GM18517 (cell line): Measurements from ENCODE around the gene ETAA1.

Source experiments
- ATAC-seq: cut with Tn5 transposase; IDR thresholded peaks from one replicate; pipeline ENCODE4 v1.9.1; 2021; ENCODE audit warnings: mild to moderate bottlenecking, moderate library complexity; ENCODE audit not compliant: unreplicated experiment

ETAA1 gene

DNA sequence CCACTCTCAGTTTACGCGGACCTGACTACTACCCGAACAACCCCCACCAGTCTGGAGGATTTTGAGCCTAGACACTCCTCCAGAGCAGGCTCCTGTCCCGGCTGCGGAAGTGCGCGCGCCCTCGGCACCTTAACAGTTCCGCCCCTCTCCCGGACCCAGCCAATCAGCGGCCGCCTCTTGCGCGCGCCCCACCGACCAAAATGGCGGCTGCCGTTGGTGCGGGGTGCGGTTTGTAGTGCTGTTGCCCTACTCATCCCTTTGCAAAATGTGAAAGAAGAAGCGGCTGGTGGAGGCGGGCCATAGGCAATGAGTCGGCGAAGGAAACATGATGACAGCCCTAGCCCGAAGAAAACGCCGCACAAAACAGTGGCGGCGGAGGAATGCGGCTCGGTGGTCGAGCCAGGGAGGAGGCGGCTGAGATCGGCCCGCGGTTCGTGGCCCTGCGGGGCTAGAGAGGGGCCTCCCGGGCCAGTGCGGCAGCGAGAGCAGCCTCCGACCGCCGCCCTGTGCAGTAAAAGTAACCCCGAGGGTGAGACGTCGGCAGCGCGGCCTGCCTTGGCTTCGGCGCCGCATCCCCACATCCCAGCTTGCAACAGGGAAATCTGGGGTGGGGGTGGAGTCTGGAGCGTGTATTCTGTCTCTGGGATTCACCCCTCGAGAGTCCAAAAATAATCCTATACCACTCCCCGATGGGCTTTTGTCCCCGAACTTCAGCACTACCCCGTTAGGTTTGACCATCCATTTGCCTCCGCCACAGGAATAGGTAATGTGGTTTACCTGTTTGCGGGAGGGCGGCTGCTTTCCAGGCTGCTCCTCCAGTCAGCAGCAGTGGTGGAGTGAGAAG is at the start of gene ETAA1:
Gene ETAA1, plus strand, starts transcription at position 191 of the 844 bp plus-strand sequence. Its CDS starts 116 bp downstream, at position 307.
- ATAC-seq: peak; percentile 96

DNA sequence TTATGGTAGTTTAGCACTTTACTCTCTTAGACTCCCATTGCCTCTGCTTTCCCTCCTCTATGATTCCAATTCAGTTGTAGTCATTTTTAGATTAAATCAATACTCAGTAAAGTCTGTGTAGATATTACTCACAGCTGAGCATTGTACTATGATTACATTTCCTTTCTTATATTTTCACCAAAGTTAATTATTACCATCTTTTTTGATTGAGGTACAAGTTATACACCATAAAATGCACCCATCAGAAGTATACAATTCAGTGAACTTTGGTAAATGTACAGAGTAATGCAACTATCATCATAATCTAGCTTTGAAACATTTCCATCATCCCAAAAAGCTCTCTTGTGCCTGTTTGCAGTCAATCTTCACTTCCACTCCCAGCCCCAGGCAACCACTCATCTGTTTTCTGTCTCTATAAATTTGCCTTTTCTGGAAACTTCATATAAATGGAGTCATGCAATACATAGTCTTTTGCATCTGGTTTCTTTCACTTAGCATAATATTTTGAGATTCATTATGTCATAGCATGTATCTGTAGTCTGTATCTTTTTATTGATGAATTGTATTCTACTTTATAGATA is 30.2 kb upstream of the ETAA1 start:
- ATAC-seq: no peak

DNA sequence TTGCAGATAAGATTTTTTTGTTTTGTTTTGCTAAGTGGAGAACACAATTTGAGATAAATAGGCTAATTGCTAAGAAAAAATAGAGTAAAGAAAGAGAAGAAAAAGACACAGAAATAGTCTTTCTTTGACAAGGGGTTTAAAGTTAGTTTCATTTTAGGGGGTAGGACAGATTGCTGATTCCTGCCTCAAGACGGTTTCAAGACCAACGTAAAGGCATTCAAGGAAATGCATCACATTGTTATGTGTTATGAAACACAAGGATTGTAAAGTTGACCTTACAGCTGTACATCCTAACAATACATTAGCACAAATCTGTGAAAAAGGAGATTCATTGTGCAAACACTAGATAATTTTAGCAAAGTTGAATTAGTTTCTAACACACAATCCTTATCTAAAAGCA is 22.7 kb upstream of the ETAA1 start:
- ATAC-seq: no peak

DNA sequence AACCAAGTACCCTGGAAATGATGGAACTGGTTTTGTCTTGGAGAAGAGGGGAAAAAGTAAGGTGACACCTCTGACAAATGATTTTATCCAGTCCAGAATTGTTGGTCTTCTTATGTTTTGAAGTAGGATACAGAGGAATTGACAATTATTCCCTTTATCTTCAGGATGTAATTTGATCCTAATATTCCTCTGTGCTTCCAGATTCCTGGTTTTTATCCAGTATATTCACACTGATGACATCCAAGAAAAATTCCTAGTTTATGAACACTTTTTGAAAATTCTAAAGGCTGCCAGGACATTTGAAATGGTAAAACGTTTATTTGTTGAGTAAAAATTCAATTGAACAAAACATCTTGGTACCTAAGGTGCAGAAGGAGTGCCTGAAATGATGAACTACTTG is 22.2 kb upstream of the ETAA1 start:
- no peak for ATAC-seq

DNA sequence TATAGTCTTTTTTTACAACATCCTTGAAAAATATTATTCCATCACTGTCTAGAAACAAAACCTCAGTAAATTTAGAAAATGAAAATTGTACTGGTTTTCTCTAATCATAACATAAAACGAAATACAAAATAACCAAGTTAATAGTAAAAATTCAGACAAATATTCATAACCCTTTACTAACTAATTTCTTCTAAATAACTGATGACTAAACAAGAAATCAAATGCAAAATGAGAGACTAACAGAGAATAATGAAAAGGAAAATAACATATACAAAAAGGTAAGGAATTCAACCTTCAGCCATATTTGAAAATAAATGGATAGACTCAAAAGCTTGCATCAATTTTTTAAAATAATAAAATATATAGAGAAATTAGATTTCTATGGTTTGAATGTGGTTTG is 18.6 kb upstream of the ETAA1 start:
- ATAC-seq: no peak

DNA sequence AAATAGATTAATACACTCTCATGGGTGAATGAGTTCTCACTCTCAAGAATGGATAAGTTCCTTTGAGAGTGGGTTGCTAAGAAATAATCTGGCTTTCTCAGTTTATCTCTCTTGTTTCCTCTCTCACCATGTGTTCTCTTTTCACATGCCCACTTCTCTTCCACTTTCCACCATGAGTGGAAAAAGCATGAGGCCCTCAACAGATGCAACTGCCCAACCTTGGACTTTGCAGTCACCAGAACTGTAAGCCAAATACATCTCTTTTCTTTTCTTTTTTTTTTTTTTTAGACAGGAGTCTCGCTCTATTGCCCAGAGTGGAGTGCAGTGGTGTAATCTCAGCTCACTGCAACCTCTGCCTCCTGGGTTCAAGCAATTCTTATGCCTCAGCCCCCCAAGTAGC is 18.1 kb upstream of the ETAA1 start:
- no peak for ATAC-seq

DNA sequence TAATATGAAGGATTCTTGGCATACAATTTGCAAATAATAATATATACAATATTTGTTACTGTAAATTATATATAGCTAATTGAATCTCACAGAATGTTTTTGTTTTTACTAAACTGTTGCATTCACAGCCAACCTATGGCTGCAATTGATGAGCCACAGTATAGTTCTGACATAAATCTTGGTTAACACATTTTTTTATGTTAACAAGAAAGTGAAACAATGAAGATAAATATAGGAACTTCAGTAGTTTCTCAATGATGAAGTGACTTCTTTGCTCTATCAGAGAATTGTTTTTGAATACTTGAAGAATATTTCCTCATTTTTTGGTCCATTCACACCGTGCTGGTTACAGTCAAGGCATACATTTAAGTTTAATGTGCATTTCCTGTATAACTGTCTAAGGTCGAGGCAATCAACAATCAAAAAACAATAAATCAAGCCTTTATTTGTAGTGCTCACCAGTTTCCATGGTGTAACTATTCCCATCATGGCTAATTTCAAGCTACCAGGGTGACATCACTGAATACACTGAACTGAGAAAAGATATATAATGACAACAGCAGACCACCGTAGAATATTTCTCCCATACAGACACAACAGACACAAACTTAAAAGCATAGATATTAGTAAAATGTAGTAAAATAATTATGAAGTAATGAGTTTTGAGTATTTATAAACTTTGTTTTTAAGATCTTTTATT is 12.9 kb upstream of the ETAA1 start:
- no peak for ATAC-seq

DNA sequence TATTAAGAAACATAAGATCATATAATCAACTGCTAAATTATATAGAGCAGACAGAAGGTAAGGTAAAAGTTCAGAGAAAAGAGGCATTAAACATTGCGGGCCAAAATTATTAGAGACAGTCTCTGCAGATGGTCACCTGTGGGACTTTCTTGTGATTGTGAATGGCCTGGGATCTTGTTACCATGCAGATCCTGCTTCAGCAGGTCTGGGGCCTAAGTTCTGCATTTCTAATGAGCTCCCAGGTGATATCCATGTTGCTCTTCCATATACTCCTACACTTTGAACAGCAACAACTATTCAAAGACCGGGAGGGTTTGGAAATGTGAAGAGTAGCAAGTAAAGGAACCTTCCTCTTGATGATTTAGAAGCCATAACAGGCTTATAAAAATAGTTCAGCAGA is 8.5 kb upstream of the ETAA1 start:
- ATAC-seq: no peak

DNA sequence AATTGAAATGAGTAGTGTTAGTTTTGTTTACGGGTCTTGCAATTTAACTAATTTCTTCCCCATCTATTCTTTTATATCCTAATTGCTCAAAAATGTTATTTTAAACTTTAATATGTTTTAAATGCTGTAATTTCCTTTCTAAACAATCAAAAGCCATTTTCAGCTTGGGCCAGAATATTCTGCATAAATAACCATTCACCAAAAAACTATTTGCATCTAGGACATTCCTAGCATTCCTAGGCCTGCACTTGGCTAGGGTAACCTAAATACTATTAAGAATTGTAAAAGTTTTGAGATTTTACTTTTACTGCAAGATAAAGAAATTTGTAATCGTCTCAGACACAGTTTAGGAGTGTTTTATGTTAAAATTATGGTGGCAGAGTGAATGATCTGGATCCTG is 7.8 kb upstream of the ETAA1 start:
- ATAC-seq: no peak

DNA sequence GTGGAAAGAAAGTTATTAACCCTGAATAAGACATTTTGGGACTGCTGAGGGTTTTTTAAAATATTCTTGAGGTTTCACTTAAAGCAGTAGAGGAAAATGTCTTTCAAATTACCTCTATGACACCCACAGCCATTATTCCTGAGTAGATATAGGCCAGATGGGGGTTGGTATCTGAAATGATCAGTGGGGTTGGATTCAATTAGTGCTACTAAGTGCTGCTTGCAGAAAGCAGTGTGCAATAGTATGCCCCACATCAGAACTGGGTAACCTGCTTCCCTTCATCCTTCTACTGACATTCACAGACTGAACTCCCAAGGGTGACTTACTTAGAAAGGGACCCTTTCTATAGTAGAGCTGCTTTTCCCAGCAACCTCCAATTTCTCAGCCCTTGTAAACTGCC is 7.3 kb upstream of the ETAA1 start:
- no peak for ATAC-seq

DNA sequence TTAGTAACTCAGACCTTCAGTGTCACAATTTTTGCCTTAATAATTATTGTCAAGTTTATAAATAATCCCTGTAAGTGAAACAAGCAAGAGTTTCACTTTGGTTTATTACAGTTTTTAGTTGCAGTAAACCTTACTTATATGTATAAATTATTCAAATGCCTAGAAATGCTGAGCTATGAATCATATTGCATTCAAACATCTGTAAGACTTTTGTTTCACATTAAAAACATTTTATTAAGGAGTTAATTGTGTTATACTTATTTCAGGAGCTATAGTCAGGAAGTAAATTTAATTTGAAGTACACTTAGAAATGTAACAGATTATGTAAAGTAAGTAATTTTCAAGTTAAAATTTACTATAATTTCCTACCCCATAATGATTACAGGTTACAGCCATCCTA is 3.9 kb upstream of the ETAA1 start:
- no peak for ATAC-seq

DNA sequence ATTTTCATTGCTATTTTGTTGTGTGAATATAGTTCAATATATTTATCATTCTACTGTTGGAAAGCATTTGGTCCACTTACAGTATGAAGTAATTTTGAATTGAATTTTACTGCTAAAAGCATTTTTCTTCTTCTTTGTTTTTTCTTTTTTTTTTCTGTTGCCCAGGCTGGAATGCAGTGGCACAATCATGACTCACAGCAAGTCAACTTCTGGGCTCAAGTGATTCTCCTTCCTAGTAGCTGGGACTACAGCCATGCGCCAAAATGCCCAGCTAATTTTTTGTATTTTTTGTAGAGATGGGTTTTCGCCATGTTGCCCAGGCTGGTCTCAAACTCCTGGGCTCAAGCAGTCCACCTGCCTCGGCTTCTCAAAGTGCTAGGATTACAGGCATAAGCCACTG is 2.4 kb upstream of the ETAA1 start:
- ATAC-seq: no peak

DNA sequence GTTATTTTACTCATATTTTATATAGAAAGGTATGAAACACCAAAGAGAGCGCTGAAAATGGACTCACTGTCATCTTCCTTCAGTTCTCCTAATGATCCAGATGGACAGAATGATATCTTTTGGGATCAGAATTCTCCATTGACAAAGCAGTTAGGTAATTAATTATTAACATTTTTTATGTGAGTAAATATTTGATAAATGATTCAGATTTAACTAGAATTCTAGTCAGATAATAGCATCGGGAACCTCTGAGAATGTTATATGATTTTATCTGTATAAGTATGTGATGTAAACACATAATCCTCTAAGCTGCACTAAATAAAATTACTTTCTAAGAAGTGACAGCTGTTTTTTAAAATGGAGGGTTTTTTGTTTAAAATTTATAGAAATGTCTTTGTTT is 2.0 kb downstream of the ETAA1 start:
- no peak for ATAC-seq

DNA sequence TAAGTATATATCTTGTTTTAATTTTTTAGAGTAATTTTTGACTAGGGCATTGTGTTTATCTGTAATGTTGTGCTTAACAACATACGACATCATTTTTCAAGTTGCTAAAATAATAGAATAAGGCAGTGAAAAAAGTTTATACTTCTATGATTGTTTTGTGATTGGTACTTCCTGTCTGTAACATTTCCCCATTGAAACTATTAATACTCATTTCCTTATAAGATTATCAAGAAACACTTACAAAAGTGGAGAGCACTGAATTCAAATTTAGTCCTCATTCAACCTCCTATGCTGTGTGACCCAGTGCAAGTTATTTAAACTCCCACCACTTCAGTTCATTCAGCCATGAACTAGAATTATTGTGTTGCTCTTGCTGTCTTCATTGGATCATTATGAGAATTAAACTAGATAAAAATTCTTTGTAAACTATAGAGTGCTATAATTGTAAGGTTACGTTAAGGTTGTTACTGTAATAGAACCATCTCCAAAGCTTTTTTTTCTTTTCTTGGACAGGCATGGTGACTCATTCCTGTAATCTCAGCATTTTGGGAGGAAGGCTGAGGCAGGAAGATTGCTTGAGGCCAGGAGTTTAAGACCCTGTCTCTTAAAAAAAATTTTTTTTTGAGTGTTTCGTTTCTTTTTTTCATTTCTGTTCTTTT is 2.8 kb downstream of the ETAA1 start:
- no peak for ATAC-seq

DNA sequence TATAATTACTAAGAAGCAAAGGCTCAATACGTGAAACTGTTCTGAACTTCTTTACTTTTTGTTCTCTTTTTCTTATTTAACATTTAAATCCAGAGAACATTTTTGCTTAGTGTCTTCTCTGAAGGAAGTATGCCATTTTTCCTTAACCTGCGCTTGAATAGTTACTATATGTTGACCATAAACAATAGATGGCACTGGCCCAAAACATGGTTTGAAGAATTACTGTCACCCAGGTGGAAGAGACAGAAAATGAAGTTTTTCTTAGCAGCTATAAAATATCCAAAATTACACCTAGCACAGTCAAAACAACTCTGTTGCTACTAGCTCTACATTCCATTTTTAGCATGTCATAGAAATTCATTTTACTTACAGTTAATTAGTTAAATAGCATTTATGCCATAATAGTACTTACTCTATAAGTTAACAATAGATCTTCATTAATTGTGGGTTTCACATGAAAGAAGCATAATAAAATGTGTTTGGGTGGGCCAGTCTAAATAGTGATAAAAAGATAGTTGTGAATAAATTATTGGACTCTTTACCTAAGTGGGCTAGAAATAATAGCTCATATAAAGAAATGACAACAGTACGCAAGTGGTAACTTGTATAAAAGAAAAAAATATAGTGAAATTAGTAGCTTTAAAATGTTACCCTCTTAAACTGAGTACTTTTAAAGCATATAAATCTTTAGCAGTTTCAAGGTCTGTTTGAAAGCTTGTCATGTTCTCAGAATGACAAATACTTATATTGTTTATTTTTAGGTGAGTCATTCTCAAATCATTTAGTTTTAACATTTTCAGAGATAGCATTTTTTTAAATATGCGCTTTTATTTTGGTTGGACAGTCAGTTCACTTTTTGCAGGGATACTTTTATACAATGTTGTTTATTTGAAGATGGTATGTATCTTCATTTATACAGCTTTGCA is 3.7 kb downstream of the ETAA1 start:
- no peak for ATAC-seq

DNA sequence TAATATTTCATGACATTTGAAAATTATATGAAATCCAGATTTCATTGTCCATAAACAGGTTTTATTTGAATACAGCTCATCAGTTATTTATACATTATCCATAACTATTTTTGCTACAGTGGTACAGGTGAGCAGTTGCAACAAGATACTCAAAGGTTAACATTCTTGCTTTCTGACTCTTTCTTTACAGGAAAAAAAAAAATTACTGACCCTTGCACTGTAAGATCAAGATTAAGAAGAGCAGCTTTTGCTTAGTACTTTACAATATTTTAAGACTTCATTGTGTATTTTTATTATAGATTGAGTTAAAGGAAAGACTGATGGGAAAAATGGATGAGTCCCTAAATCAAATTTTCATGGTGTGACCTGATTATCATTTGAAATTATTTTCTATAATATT is 11.2 kb downstream of the ETAA1 start:
- ATAC-seq: no peak

DNA sequence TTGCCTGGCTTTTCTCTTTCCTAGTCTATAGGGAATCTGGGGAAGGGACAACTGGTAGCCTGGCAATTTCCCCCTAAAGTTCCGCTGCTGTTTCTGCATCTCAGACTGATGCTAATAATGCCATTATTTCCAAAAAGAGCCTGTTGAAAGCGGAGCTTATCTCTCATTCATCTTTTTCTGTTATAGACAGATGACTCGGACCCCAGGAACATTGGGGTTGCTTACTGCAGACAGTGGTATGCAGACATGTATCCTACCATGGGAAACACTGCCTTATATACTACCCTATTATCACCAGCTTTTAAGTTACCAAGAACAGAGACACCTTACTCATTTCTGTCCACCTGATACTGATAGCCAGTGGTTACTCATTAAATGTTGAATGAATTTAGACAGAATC is 15.3 kb downstream of the ETAA1 start:
- ATAC-seq: no peak

DNA sequence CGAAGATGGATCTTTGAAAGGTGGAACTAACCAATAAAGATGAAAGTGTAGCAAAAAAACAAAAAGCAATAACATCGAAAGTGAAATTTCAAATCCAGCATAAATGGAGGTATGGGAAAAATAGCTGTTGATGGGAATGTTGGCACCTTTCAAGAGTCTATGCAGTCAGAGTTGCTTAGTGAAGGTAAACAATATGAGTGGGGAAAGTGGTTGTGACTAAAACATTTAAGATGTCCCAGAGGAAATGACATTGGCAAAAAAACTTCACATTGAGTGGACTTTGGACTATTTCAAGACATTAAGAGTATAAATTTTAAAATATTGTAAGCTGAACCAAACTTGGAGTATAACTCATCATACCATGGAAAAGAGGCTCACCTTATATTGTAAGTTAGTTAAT is 17.7 kb downstream of the ETAA1 start:
- ATAC-seq: no peak

DNA sequence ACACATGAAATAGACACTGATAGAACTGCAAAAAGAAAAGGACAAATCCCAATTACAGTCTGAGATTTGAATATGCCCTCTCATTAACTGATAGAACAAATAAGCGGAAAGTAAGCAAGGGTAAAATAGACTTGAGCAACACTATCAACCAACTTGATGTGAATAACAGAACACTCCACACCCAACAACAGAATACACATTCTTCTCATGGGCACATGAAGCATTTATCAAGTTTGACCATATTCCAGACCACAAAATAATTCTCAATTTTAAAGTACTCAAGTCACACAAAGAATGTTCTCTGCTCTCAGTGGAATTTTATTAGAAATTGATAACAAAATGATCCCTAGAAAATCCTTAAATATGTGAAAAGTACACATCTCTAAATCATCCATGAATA is 19.0 kb downstream of the ETAA1 start:
- no peak for ATAC-seq

DNA sequence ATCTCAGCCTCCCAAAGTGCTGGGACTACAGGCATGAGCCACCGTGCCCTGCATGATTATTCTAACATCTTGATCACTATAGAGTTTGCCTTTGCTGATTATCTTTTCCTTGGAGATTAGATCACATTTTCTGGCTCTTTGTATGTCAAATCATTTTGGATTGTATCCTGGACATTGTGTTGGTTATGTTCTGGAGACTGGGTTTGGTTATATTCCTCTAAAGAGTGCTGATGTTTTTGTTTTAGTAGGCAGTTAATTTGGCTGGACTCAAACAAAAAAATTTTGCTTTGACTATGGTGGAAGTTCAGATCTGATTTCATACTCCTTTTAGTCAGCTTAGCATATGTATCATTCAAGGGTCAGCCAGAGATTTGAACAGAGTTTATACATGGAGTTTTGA is 26.4 kb downstream of the ETAA1 start:
- no peak for ATAC-seq

DNA sequence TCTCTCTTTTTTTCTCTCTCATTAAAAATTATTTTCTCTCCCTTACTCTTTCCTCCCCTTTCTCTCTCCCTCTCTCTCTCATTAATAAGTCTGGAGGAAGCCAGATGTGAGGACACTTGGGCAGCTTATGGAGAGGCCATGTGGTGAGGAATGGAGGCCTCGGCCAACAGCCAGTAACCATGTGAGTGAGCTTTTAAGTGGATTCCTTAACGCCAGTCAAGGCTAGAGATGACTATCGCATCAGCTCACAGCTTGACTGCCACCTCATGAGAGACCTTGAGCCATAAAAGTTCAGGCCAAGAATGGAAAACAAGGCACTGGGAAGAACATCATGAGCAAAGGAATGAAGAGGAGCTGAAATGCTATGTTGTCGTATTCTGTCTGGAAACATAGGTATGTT is 39.1 kb downstream of the ETAA1 start:
- no peak for ATAC-seq
